GM21423 (cell line): ENCODE measurements around the gene IL12B.
A peak's percentile ranks its signal among the peaks of the same experiment; 100 is the strongest.
"Not testable (repeated sequence)": the region's sequence is repeated elsewhere in the genome, so short reads cannot be mapped to it uniquely, and the experiment has no call there.

ENCODE experiments used
- ATAC-seq: cut with Tn5 transposase; IDR thresholded peaks from one replicate; pipeline ENCODE4 v1.9.1; 2021; ENCODE audit warnings: mild to moderate bottlenecking, moderate library complexity; ENCODE audit not compliant: unreplicated experiment

IL12B gene

GRCh38 chr5:159333545-159333925 lies 3.2 kb upstream of the IL12B start:
- ATAC-seq: no peak

GRCh38 chr5:159332800-159333544 lies 2.7 kb upstream of the IL12B start:
- peak; percentile 40 for ATAC-seq

- ATAC-seq: peak; percentile 51
These were observed 1.0 kb upstream of the IL12B start for GRCh38 chr5:159331093-159331973.

GRCh38 chr5:159324986-159325385 lies 5.3 kb downstream of the IL12B start:
- no peak for ATAC-seq

GRCh38 chr5:159324102-159324755 lies 6.1 kb downstream of the IL12B start:
- ATAC-seq: no peak

GRCh38 chr5:159322180-159322579 lies 8.1 kb downstream of the IL12B start:
- no peak for ATAC-seq

- ATAC-seq: no peak
These were observed 10.5 kb downstream of the IL12B start for GRCh38 chr5:159319832-159320231.

- ATAC-seq: no peak
These were observed 10.9 kb downstream of the IL12B start for GRCh38 chr5:159319363-159319762.

GRCh38 chr5:159318448-159318847 lies 11.8 kb downstream of the IL12B start:
- ATAC-seq: no peak

GRCh38 chr5:159317849-159318248 lies 12.4 kb downstream of the IL12B start:
- no peak for ATAC-seq

GRCh38 chr5:159316519-159317383 lies 13.5 kb downstream of the IL12B start:
- ATAC-seq: no peak

- ATAC-seq: no peak
These were observed 17.1 kb downstream of the IL12B start for GRCh38 chr5:159313197-159313596.

GRCh38 chr5:159311063-159311462 lies 19.2 kb downstream of the IL12B start:
- ATAC-seq: no peak

- ATAC-seq: no peak
These were observed 19.8 kb downstream of the IL12B start for GRCh38 chr5:159310511-159310910.

GRCh38 chr5:159309689-159310433 lies 20.4 kb downstream of the IL12B start:
- ATAC-seq: no peak

- no peak for ATAC-seq
These were observed 25.2 kb downstream of the IL12B start for GRCh38 chr5:159304961-159305595.

GRCh38 chr5:159303286-159303685 lies 27.0 kb downstream of the IL12B start:
- no peak for ATAC-seq

GRCh38 chr5:159301929-159302860 lies 28.1 kb downstream of the IL12B start:
- not testable (repeated sequence) for ATAC-seq
